Measurements from ENCODE around the gene CRYGD.
"Not testable (repeated sequence)": the region's sequence is repeated elsewhere in the genome, so short reads cannot be mapped to it uniquely, and the experiment has no call there.

The CRYGD gene

DNA sequence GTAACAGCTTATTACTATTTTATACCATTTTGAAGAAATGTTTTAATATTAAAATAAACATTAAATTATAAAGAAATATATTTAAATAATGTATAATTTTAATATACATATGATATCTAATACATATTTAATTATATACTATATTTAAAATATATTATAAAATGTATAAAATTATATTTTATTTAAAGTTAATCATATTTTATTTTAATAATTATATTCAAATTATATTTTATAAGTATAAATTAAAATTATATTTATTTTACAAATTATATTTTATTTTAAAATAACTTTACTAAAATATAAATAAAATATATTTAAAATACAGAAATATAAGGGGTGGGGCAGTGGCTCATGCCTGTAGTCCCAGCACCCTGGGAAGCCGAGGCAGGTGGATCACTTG lies 2.1 kb downstream of the CRYGD start:
- H3K9ac ChIP-seq (ENCODE audit: low read length) = no peak overlapping the region
- H3K27me3 ChIP-seq (replicated peaks; ENCODE audit: insufficient read depth, low read length) = no peaks in the 10 kb centered on the region

DNA sequence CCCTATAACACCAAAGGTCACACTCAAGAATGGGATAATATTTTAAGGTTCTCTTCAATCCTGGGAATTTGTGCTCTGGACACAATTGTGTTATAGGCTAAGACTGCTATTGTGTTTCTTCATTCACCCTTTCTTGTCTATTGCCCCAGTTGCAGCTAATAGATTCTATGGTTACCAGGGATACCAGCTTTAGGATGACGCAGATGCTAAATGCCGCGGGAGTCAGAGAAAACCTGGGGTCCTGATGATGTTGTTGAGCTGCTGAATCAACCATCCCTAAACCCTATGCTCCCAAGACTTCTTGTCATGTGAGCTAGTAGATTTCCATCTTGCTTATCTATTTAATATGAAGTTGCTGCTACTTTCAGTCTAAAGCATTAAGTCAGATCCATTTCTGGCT lies 5.4 kb downstream of the CRYGD start:
- no peaks in the 10 kb centered on the region for H3K9me2 ChIP-seq (replicated peaks; ENCODE audit: insufficient read depth, low read length)
- H2AFZ ChIP-seq (ENCODE audit: low read length) = no peak overlapping the region
- no peaks in the 10 kb centered on the region for H3K4me1 ChIP-seq (ENCODE audit: low read length)
- H3K79me2 ChIP-seq (ENCODE audit: low read length) = no peaks in the 10 kb centered on the region
- DNase-seq = no peak
- H3K27me3 ChIP-seq (replicated peaks; ENCODE audit: insufficient read depth, low read length) = no peaks in the 10 kb centered on the region
- H3K9me3 ChIP-seq (replicated peaks; ENCODE audit: insufficient read depth, low read length) = no peaks in the 10 kb centered on the region
- TF ChIP-seq, protein P1, sequence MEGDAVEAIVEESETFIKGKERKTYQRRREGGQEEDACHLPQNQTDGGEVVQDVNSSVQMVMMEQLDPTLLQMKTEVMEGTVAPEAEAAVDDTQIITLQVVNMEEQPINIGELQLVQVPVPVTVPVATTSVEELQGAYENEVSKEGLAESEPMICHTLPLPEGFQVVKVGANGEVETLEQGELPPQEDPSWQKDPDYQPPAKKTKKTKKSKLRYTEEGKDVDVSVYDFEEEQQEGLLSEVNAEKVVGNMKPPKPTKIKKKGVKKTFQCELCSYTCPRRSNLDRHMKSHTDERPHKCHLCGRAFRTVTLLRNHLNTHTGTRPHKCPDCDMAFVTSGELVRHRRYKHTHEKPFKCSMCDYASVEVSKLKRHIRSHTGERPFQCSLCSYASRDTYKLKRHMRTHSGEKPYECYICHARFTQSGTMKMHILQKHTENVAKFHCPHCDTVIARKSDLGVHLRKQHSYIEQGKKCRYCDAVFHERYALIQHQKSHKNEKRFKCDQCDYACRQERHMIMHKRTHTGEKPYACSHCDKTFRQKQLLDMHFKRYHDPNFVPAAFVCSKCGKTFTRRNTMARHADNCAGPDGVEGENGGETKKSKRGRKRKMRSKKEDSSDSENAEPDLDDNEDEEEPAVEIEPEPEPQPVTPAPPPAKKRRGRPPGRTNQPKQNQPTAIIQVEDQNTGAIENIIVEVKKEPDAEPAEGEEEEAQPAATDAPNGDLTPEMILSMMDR (IDR thresholded peaks at IDR 0.05; ENCODE audit: low read length) = no peak
- TF ChIP-seq EZH2 (optimal IDR thresholded peaks at IDR 0.05; ENCODE audit: low read depth, low read length) = no peak
- TF ChIP-seq EZH2phosphoT487 (IDR thresholded peaks at IDR 0.05; ENCODE audit: low read length) = no peak
- no peak overlapping the region for H3K4me3 ChIP-seq (ENCODE audit: low read length)
- H3K9ac ChIP-seq (ENCODE audit: low read length) = no peak overlapping the region
- H3F3A ChIP-seq (ENCODE audit: insufficient read depth, low read length) = no peaks in the 10 kb centered on the region
- no peak overlapping the region for H3K4me2 ChIP-seq (ENCODE audit: low read depth, low read length)
- H3K27ac ChIP-seq (ENCODE audit: low read length) = no peak overlapping the region
- H4K20me1 ChIP-seq (ENCODE audit: insufficient read depth, low read length) = no peaks in the 10 kb centered on the region
- no peaks in the 10 kb centered on the region for H3K36me3 ChIP-seq (replicated peaks; ENCODE audit: insufficient read depth, low read length)

More for the DNA sequence above, 2.1 kb downstream of the CRYGD start:
- H2AFZ ChIP-seq (ENCODE audit: low read length) = no peak overlapping the region
- H3K4me3 ChIP-seq (ENCODE audit: low read length) = no peak overlapping the region
- H3K36me3 ChIP-seq (replicated peaks; ENCODE audit: insufficient read depth, low read length) = no peaks in the 10 kb centered on the region
- H3K4me2 ChIP-seq (ENCODE audit: low read depth, low read length) = no peak overlapping the region
- no peaks in the 10 kb centered on the region for H3K9me3 ChIP-seq (replicated peaks; ENCODE audit: insufficient read depth, low read length)
- TF ChIP-seq EZH2 (optimal IDR thresholded peaks at IDR 0.05; ENCODE audit: low read depth, low read length) (no peak), EZH2phosphoT487 (IDR thresholded peaks at IDR 0.05; ENCODE audit: low read length) (no peak)
- TF ChIP-seq, protein P1 (IDR thresholded peaks at IDR 0.05; ENCODE audit: low read length) = no peak
- H3F3A ChIP-seq (ENCODE audit: insufficient read depth, low read length) = no peaks in the 10 kb centered on the region
- no peaks in the 10 kb centered on the region for H4K20me1 ChIP-seq (ENCODE audit: insufficient read depth, low read length)
- no peaks in the 10 kb centered on the region for H3K4me1 ChIP-seq (ENCODE audit: low read length)
- H3K27ac ChIP-seq (ENCODE audit: low read length) = no peak overlapping the region
- H3K79me2 ChIP-seq (ENCODE audit: low read length) = no peaks in the 10 kb centered on the region
- H3K9me2 ChIP-seq (replicated peaks; ENCODE audit: insufficient read depth, low read length) = no peaks in the 10 kb centered on the region
- no peak for DNase-seq

DNA sequence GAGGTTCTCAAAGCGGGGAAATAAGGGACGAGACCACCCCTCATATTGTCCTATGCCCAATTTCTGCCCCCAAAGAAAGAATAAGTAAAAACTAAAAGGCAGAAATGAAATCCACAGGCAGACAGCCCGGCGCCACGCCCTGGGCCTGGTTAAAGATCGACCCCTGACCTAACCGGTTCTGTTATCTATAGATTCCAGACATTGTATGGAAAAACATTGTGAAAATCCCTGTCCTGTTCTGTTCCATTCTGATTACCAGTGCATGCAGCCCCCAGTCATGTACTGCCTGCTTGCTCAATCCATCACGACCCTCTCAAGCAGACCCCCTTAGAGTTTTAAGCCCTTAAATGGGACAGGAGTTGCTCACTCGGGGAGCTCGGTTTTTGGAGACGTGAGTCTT lies 6.9 kb downstream of the CRYGD start:
- DNase-seq; H3K36me3 ChIP-seq (replicated peaks; ENCODE audit: insufficient read depth, low read length); H2AFZ ChIP-seq (ENCODE audit: low read length); H3K9me3 ChIP-seq (replicated peaks; ENCODE audit: insufficient read depth, low read length); H3K9ac ChIP-seq (ENCODE audit: low read length); H4K20me1 ChIP-seq (ENCODE audit: insufficient read depth, low read length); H3K27me3 ChIP-seq (replicated peaks; ENCODE audit: insufficient read depth, low read length); H3K4me2 ChIP-seq (ENCODE audit: low read depth, low read length); H3K4me3 ChIP-seq (ENCODE audit: low read length); H3K4me1 ChIP-seq (ENCODE audit: low read length); H3K9me2 ChIP-seq (replicated peaks; ENCODE audit: insufficient read depth, low read length); H3F3A ChIP-seq (ENCODE audit: insufficient read depth, low read length); H3K79me2 ChIP-seq (ENCODE audit: low read length); H3K27ac ChIP-seq (ENCODE audit: low read length): not testable (repeated sequence)

DNA sequence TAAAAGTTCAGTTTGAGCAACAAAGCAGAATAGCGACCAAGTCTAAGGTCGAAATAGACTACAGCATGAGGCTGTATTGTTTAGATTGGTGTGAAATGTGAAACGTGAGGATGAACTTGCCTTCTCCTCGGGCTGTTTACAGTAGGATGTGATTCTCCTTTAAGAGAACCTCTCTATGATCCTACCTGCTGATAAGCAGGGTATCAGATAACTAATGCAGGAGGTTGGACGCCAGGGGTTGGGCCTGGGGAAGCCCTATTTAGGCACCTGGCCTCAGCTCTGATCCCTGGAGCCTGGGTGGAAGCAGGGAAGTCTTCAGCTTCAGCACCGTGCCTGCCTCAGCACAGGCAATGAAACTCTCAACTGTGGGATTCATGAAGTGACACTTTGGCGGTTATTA lies 11.4 kb downstream of the CRYGD start:
- DNase-seq = no peak
- TF ChIP-seq, protein P1 (IDR thresholded peaks at IDR 0.05; ENCODE audit: low read length) = no peak
- no peak for TF ChIP-seq EZH2phosphoT487 (IDR thresholded peaks at IDR 0.05; ENCODE audit: low read length)
- no peak overlapping the region for H3K9ac ChIP-seq (ENCODE audit: low read length)
- H3K4me3 ChIP-seq (ENCODE audit: low read length) = no peak overlapping the region
- no peak overlapping the region for H2AFZ ChIP-seq (ENCODE audit: low read length)
- H3K79me2 ChIP-seq (ENCODE audit: low read length) = no peaks in the 10 kb centered on the region
- no peaks in the 10 kb centered on the region for H3K27me3 ChIP-seq (replicated peaks; ENCODE audit: insufficient read depth, low read length)
- no peaks in the 10 kb centered on the region for H3K9me2 ChIP-seq (replicated peaks; ENCODE audit: insufficient read depth, low read length)
- H3K36me3 ChIP-seq (replicated peaks; ENCODE audit: insufficient read depth, low read length) = no peaks in the 10 kb centered on the region
- H3K9me3 ChIP-seq (replicated peaks; ENCODE audit: insufficient read depth, low read length) = no peaks in the 10 kb centered on the region
- H3K4me2 ChIP-seq (ENCODE audit: low read depth, low read length) = no peak overlapping the region
- no peak overlapping the region for H3K27ac ChIP-seq (ENCODE audit: low read length)
- H3F3A ChIP-seq (ENCODE audit: insufficient read depth, low read length) = no peaks in the 10 kb centered on the region
- no peaks in the 10 kb centered on the region for H3K4me1 ChIP-seq (ENCODE audit: low read length)
- no peaks in the 10 kb centered on the region for H4K20me1 ChIP-seq (ENCODE audit: insufficient read depth, low read length)

DNA sequence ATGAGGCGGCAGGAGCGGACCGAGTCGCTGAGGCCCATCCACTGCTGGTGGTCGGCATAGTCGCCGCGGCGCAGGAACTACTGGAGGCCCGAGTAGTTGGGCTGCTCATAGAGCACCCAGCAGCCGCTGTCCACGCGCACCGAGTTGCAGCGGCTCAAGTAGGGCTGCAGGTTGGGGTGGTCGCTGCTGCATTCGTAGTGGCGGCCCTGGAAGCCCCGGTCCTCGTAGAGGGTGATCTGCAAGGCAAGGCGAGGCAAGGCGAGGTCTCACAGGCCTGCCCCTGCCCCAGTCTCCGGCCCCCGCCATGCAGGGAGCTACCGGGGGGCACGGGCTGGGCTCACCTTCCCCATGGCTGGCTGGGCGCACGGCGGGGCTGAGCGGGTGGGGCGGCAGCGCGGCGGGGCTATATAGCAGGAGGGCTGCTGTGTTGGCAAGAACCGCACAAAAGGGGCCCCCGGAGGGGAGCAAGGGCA lies 12.0 kb downstream of the CRYGD start:
- not testable (repeated sequence) for H3K79me2 ChIP-seq (ENCODE audit: low read length); H3K4me1 ChIP-seq (ENCODE audit: low read length); H3K36me3 ChIP-seq (replicated peaks; ENCODE audit: insufficient read depth, low read length); H3K9me3 ChIP-seq (replicated peaks; ENCODE audit: insufficient read depth, low read length); H3K27ac ChIP-seq (ENCODE audit: low read length); H3K4me3 ChIP-seq (ENCODE audit: low read length); H3K27me3 ChIP-seq (replicated peaks; ENCODE audit: insufficient read depth, low read length); H2AFZ ChIP-seq (ENCODE audit: low read length); H3K4me2 ChIP-seq (ENCODE audit: low read depth, low read length); DNase-seq; H3K9me2 ChIP-seq (replicated peaks; ENCODE audit: insufficient read depth, low read length); H4K20me1 ChIP-seq (ENCODE audit: insufficient read depth, low read length); H3F3A ChIP-seq (ENCODE audit: insufficient read depth, low read length); H3K9ac ChIP-seq (ENCODE audit: low read length)
